ENCODE measurements around the gene VRK1. TPM values are rescaled to one million over a fixed set of nuclear protein-coding genes. Genes with fewer than 3 reads are reported as not detected.

The VRK1 gene
- total RNA-seq, 1 experiment from 2014 or later = 124 TPM

GRCh38 chr14:96858643-96859042 lies 61.5 kb downstream of the VRK1 start:
- no peak overlapping the region for H3K27ac ChIP-seq (ENCODE audit: low read depth, low read length, poor library complexity, severe bottlenecking)
- H3K4me3 ChIP-seq (ENCODE audit: low read depth, low read length, poor library complexity, severe bottlenecking) = no peak overlapping the region
- ChIA-PET CTCF (no interaction called here), POLR2A (ENCODE audit: low non-redundant PET) (no interaction called here)
- H3K27me3 ChIP-seq (replicated peaks; ENCODE audit: insufficient read depth, low read depth, low read length, poor library complexity) = no peaks in the 10 kb centered on the region
- DNase-seq (ENCODE audit: low spot score) = no peak
- H3K36me3 ChIP-seq (ENCODE audit: insufficient read depth, low read length, poor library complexity, severe bottlenecking) = peaks cover 56% of the 10 kb centered on the region
- H3K4me1 ChIP-seq (ENCODE audit: insufficient read depth, low read length, poor library complexity, severe bottlenecking) = peaks cover 17% of the 10 kb centered on the region
- no peaks in the 10 kb centered on the region for H3K9me3 ChIP-seq (ENCODE audit: low read depth, low read length, poor library complexity, severe bottlenecking)
- TF ChIP-seq CTCF (conservative IDR thresholded peaks at IDR 0.05; ENCODE audit: low read depth, low read length) (no peak), EZH2 (IDR thresholded peaks at IDR 0.05; ENCODE audit: borderline replicate concordance, low read depth, low read length, poor library complexity, severe bottlenecking) (no peak)
- BruUV-seq (replicated peaks) = no TSS peak
- intact Hi-C loops (cut with micrococcal nuclease; ENCODE audit: unreplicated experiment) = no loop called here

- TF ChIP-seq EZH2 (IDR thresholded peaks at IDR 0.05; ENCODE audit: borderline replicate concordance, low read depth, low read length, poor library complexity, severe bottlenecking) = no peak
- TF ChIP-seq CTCF (conservative IDR thresholded peaks at IDR 0.05; ENCODE audit: low read depth, low read length) = no peak
- Histone ChIP-seq H3K4me1 (ENCODE audit: insufficient read depth, low read length, poor library complexity, severe bottlenecking) (peaks cover 20% of the 10 kb centered on the region), H3K27me3 (replicated peaks; ENCODE audit: insufficient read depth, low read depth, low read length, poor library complexity) (no peaks in the 10 kb centered on the region), H3K9me3 (ENCODE audit: low read depth, low read length, poor library complexity, severe bottlenecking) (peaks cover 6% of the 10 kb centered on the region), H3K4me3 (ENCODE audit: low read depth, low read length, poor library complexity, severe bottlenecking) (no peak overlapping the region), H3K27ac (ENCODE audit: low read depth, low read length, poor library complexity, severe bottlenecking) (no peak overlapping the region), H3K36me3 (ENCODE audit: insufficient read depth, low read length, poor library complexity, severe bottlenecking) (peaks cover 42% of the 10 kb centered on the region)
- DNase-seq (ENCODE audit: low spot score) = no peak
- intact Hi-C loops (cut with micrococcal nuclease; ENCODE audit: unreplicated experiment) = no loop called here
- BruUV-seq (replicated peaks) = no TSS peak
- CTCF ChIA-PET = interaction anchor here (0.7 kb wide), 2 partner anchors 9 to 105 kb away, joined by 6 to 7 read pairs; no protein-coding TSS in a partner anchor
- POLR2A ChIA-PET (ENCODE audit: low non-redundant PET) = no interaction called here
Measured at GRCh38 chr14:96861568-96862310, 64.6 kb downstream of the VRK1 start.

GRCh38 chr14:96863327-96863985 lies 66.3 kb downstream of the VRK1 start:
- POLR2A ChIA-PET (ENCODE audit: low non-redundant PET) = no interaction called here
- intact Hi-C loops (cut with micrococcal nuclease; ENCODE audit: unreplicated experiment) = no loop called here
- CTCF ChIA-PET = no interaction called here
- peak overlapping the region; percentile 19 for H3K27ac ChIP-seq (ENCODE audit: low read depth, low read length, poor library complexity, severe bottlenecking)
- peaks cover 27% of the 10 kb centered on the region for H3K4me1 ChIP-seq (ENCODE audit: insufficient read depth, low read length, poor library complexity, severe bottlenecking)
- no peaks in the 10 kb centered on the region for H3K27me3 ChIP-seq (replicated peaks; ENCODE audit: insufficient read depth, low read depth, low read length, poor library complexity)
- TF ChIP-seq CTCF (conservative IDR thresholded peaks at IDR 0.05; ENCODE audit: low read depth, low read length) (no peak), EZH2 (IDR thresholded peaks at IDR 0.05; ENCODE audit: borderline replicate concordance, low read depth, low read length, poor library complexity, severe bottlenecking) (no peak)
- H3K36me3 ChIP-seq (ENCODE audit: insufficient read depth, low read length, poor library complexity, severe bottlenecking) = peaks cover 30% of the 10 kb centered on the region
- peak; percentile 43 for DNase-seq (ENCODE audit: low spot score)
- peaks cover 6% of the 10 kb centered on the region for H3K9me3 ChIP-seq (ENCODE audit: low read depth, low read length, poor library complexity, severe bottlenecking)
- no TSS peak for BruUV-seq (replicated peaks)
- H3K4me3 ChIP-seq (ENCODE audit: low read depth, low read length, poor library complexity, severe bottlenecking) = no peak overlapping the region

Measured in A673 (cell line).